HepG2 (cell line): ENCODE results near the gene LGALS1. TPM values are rescaled to one million over a fixed set of nuclear protein-coding genes. Genes with fewer than 3 reads are reported as not detected.
A peak's percentile ranks its signal among the peaks of the same experiment; 100 is the strongest.

ENCODE experiments used
- CBX2 ChIP-seq, 2 experiments: fragments of 200-600 bp in 1 of 2; sonication (generic); formaldehyde crosslinking in 1 of 2; IDR thresholded peaks; 2 replicates each; pipeline versions ENCODE4 v1.7.0 to v1.8.1; 2018 to 2022; ENCODE audit warnings: low read depth in 2 of 2, low read length in 1 of 2, mild to moderate bottlenecking in 1 of 2, missing genetic modification reagents in 1 of 2
- CREM ChIP-seq, 2 experiments: sonication (generic) in 1 of 2; formaldehyde crosslinking in 1 of 2; IDR thresholded peaks; 2 replicates each; pipeline versions ENCODE4 v1.4.0 to v1.6.1; 2016 to 2020; ENCODE audit warnings: antibody characterized with exemption in 1 of 2, mild to moderate bottlenecking in 1 of 2, missing genetic modification reagents in 1 of 2
- GPN1 ChIP-seq: sonication (generic); formaldehyde crosslinking; IDR thresholded peaks from 2 replicates; pipeline ENCODE4 v1.5.1; 2020; ENCODE audit warnings: missing genetic modification reagents, borderline replicate concordance
- JDP2 ChIP-seq: sonication (generic); formaldehyde crosslinking; IDR thresholded peaks from 2 replicates; pipeline ENCODE4 v1.8.1; 2022; ENCODE audit warnings: missing genetic modification reagents, borderline replicate concordance
- KAT7 ChIP-seq: IDR thresholded peaks from 2 replicates; pipeline ENCODE4 v1.6.1; 2018; ENCODE audit warnings: borderline replicate concordance, missing compliant biosample characterization
- KDM6A ChIP-seq: IDR thresholded peaks from 2 replicates; pipeline ENCODE4 v1.6.1; 2016; ENCODE audit warnings: low read depth
- NCOA1 ChIP-seq: sonication (generic); formaldehyde crosslinking; IDR thresholded peaks from 2 replicates; pipeline ENCODE4 v1.9.0; 2021; ENCODE audit warnings: missing genetic modification reagents
- PLRG1 ChIP-seq: fragments of 450-650 bp; conservative IDR thresholded peaks from 2 replicates; pipeline ENCODE4 v1.6.1; 2016
- SOX5 ChIP-seq: IDR thresholded peaks from 2 replicates; pipeline ENCODE4 v1.6.1; 2016; ENCODE audit warnings: borderline replicate concordance
- ZBTB42 ChIP-seq: sonication (generic); formaldehyde crosslinking; IDR thresholded peaks from 2 replicates; pipeline ENCODE4 v1.5.0; 2020; ENCODE audit warnings: mild to moderate bottlenecking, missing genetic modification reagents
- ZNF230 ChIP-seq: sonication (generic); formaldehyde crosslinking; IDR thresholded peaks from 2 replicates; pipeline ENCODE4 v1.4.0; 2020; ENCODE audit warnings: mild to moderate bottlenecking, missing genetic modification reagents
- ZNF674 ChIP-seq: sonication (generic); formaldehyde crosslinking; IDR thresholded peaks from 2 replicates; pipeline ENCODE4 v1.5.0; 2020; ENCODE audit warnings: low read depth, mild to moderate bottlenecking, missing genetic modification reagents
- ZSCAN29 ChIP-seq: sonication (generic); formaldehyde crosslinking; conservative IDR thresholded peaks from 2 replicates; pipeline ENCODE4 v1.4.0; 2020; ENCODE audit warnings: mild to moderate bottlenecking, missing genetic modification reagents
- polyA plus RNA-seq, 8 experiments: library from polyadenylated mRNA; depleted of rRNA in 3 of 8; stranded (reverse) in 7 of 8; unstranded in 1 of 8; fragments of >200 nt; fragmentation: Illumina TruSeq in 4 of 8; extraction: Trizol in 4 of 8; gene quantifications; 2 replicates each; pipeline versions ENCODE4 v1.2.1 to v1.2.3, GENCODE V29; 2011 to 2016; ENCODE audit warnings: low read depth in 4 of 8, missing spikeins in 1 of 8, mixed read lengths in 1 of 8; ENCODE audit not compliant: insufficient read depth in 1 of 8
- total RNA-seq, 5 experiments: library from RNA; depleted of rRNA; stranded (reverse); fragments of >200 nt; fragmentation: Illumina TruSeq; extraction: Trizol; gene quantifications; 2 replicates each; pipeline ENCODE4 v1.2.3, GENCODE V29; 2016; ENCODE audit warnings: low read depth in 1 of 5
- TF ChIP-seq, protein P1 (sequence below): IDR thresholded peaks from 2 replicates; pipeline ENCODE4 v1.6.1; 2012; ENCODE audit warnings: inconsistent platforms
- TF ChIP-seq, protein P2 (sequence below): sonication (generic); formaldehyde crosslinking; IDR thresholded peaks from 2 replicates; pipeline ENCODE4 v1.5.0; 2020; ENCODE audit warnings: mild to moderate bottlenecking, missing genetic modification reagents, moderate library complexity
- TF ChIP-seq, protein P3 (sequence below): sonication (generic); formaldehyde crosslinking; IDR thresholded peaks from 2 replicates; pipeline ENCODE4 v1.4.0; 2020; ENCODE audit warnings: mild to moderate bottlenecking, low read depth, missing genetic modification reagents
- TF ChIP-seq, protein P4 (sequence below), 2 experiments: sonication (generic) in 1 of 2; formaldehyde crosslinking in 1 of 2; IDR thresholded peaks; 2 replicates each; pipeline versions ENCODE4 v1.4.0 to v1.6.1; 2016 to 2020; ENCODE audit warnings: borderline replicate concordance in 1 of 2, low read depth in 1 of 2, mild to moderate bottlenecking in 1 of 2, missing genetic modification reagents in 1 of 2
- TF ChIP-seq, protein P5 (sequence below): sonication (generic); formaldehyde crosslinking; IDR thresholded peaks from 2 replicates; pipeline ENCODE4 v1.4.0; 2020; ENCODE audit warnings: missing genetic modification reagents

The LGALS1 gene
- total and polyA plus RNA-seq, 2 of the 13 experiments (the other 11 are each of a cell fraction or from before 2014, with no cell fraction given) = 103 to 858 TPM

DNA sequence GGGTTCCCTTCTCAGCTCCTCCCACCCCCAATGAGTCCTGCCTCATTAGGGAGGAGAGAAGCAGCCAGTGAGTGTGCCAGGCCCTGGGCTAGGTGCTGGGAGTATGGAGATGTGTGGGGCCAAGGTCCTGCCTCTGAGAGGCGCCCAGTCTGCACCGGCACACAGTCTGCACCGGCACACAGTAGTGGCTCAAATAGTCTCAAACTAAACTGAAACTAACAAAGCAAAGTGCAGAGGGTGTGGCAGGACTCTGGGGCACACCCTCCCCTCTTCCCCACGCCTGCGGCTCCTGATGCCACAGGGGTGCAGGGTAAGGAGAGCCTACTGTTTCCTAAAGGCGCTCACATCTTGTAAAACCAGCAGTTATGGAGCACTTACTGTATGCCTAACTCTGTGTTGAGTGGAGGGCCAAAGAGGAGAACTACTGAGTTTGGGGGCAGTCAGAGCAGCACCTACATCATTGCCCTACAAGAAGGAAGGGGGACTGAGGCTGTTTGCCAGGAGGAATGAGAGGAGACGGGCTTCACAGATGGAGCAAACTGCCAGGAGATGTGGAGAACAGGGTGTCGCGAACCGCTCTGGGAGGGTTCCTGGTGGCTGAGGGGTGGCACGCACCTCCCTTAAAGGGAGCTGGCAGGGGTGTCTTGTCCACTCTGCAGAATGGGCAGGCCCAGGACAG, 36.9 kb upstream of the LGALS1 start (continued):
- no peak for TF ChIP-seq ZBTB42 (CRISPR knock-in tag)
- TF ChIP-seq, protein P1, sequence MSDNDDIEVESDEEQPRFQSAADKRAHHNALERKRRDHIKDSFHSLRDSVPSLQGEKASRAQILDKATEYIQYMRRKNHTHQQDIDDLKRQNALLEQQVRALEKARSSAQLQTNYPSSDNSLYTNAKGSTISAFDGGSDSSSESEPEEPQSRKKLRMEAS = peak; percentile 16; the same call in 1 of the 2 replicates
- TF ChIP-seq, protein P2, sequence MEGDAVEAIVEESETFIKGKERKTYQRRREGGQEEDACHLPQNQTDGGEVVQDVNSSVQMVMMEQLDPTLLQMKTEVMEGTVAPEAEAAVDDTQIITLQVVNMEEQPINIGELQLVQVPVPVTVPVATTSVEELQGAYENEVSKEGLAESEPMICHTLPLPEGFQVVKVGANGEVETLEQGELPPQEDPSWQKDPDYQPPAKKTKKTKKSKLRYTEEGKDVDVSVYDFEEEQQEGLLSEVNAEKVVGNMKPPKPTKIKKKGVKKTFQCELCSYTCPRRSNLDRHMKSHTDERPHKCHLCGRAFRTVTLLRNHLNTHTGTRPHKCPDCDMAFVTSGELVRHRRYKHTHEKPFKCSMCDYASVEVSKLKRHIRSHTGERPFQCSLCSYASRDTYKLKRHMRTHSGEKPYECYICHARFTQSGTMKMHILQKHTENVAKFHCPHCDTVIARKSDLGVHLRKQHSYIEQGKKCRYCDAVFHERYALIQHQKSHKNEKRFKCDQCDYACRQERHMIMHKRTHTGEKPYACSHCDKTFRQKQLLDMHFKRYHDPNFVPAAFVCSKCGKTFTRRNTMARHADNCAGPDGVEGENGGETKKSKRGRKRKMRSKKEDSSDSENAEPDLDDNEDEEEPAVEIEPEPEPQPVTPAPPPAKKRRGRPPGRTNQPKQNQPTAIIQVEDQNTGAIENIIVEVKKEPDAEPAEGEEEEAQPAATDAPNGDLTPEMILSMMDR (CRISPR knock-in tag) = peak; percentile 54
- TF ChIP-seq, protein P3, sequence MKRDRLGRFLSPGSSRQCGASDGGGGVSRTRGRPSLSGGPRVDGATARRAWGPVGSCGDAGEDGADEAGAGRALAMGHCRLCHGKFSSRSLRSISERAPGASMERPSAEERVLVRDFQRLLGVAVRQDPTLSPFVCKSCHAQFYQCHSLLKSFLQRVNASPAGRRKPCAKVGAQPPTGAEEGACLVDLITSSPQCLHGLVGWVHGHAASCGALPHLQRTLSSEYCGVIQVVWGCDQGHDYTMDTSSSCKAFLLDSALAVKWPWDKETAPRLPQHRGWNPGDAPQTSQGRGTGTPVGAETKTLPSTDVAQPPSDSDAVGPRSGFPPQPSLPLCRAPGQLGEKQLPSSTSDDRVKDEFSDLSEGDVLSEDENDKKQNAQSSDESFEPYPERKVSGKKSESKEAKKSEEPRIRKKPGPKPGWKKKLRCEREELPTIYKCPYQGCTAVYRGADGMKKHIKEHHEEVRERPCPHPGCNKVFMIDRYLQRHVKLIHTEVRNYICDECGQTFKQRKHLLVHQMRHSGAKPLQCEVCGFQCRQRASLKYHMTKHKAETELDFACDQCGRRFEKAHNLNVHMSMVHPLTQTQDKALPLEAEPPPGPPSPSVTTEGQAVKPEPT (CRISPR knock-in tag) = 0 out of 2 replicates have a peak, but pooled peaks have one; percentile 17
- TF ChIP-seq SOX5 = no peak; the same call in 1 of the 2 replicates
- TF ChIP-seq ZSCAN29 (CRISPR knock-in tag) = 0 out of 2 replicates have a peak, but pooled peaks have one; percentile 59
- no peak for TF ChIP-seq ZNF674 (CRISPR knock-in tag)
- no peak for TF ChIP-seq CREM (IDR thresholded peaks at IDR 0.05)
- TF ChIP-seq CREM (CRISPR knock-in tag; IDR thresholded peaks at IDR 0.05) = no peak
- no peak for TF ChIP-seq KDM6A (CRISPR knock-in tag)
- TF ChIP-seq ZNF230 (CRISPR knock-in tag) = no peak
- TF ChIP-seq, protein P4, sequence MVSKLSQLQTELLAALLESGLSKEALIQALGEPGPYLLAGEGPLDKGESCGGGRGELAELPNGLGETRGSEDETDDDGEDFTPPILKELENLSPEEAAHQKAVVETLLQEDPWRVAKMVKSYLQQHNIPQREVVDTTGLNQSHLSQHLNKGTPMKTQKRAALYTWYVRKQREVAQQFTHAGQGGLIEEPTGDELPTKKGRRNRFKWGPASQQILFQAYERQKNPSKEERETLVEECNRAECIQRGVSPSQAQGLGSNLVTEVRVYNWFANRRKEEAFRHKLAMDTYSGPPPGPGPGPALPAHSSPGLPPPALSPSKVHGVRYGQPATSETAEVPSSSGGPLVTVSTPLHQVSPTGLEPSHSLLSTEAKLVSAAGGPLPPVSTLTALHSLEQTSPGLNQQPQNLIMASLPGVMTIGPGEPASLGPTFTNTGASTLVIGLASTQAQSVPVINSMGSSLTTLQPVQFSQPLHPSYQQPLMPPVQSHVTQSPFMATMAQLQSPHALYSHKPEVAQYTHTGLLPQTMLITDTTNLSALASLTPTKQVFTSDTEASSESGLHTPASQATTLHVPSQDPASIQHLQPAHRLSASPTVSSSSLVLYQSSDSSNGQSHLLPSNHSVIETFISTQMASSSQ (IDR thresholded peaks at IDR 0.05; ENCODE audit: low read depth) = no peak
- TF ChIP-seq, protein P4 (CRISPR knock-in tag; IDR thresholded peaks at IDR 0.05; ENCODE audit: borderline replicate concordance) = no peak
- no peak for TF ChIP-seq CBX2 (IDR thresholded peaks at IDR 0.05; ENCODE audit: low read depth, low read length)
- TF ChIP-seq CBX2 (CRISPR knock-in tag; IDR thresholded peaks at IDR 0.05; ENCODE audit: low read depth) = no peak
- TF ChIP-seq, protein P5, sequence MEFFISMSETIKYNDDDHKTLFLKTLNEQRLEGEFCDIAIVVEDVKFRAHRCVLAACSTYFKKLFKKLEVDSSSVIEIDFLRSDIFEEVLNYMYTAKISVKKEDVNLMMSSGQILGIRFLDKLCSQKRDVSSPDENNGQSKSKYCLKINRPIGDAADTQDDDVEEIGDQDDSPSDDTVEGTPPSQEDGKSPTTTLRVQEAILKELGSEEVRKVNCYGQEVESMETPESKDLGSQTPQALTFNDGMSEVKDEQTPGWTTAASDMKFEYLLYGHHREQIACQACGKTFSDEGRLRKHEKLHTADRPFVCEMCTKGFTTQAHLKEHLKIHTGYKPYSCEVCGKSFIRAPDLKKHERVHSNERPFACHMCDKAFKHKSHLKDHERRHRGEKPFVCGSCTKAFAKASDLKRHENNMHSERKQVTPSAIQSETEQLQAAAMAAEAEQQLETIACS = no peak
- no peak for TF ChIP-seq JDP2
- no peak for TF ChIP-seq NCOA1
- TF ChIP-seq KAT7 (CRISPR knock-in tag) = no peak
- TF ChIP-seq PLRG1 = no peak
- TF ChIP-seq GPN1 (CRISPR knock-in tag) = no peak
